22Rv1 (cell line): Measurements from ENCODE around the gene IPPK.

Source experiments
- CTCF ChIP-seq: fragments of 450-650 bp; IDR thresholded peaks from 2 replicates; pipeline ENCODE4 v1.5.1; 2017; ENCODE audit warnings: mild to moderate bottlenecking
- ZFX ChIP-seq: fragments of 450-650 bp; IDR thresholded peaks from 2 replicates; pipeline ENCODE4 v1.6.1; 2017; ENCODE audit warnings: antibody characterized with exemption, borderline replicate concordance

DNA sequence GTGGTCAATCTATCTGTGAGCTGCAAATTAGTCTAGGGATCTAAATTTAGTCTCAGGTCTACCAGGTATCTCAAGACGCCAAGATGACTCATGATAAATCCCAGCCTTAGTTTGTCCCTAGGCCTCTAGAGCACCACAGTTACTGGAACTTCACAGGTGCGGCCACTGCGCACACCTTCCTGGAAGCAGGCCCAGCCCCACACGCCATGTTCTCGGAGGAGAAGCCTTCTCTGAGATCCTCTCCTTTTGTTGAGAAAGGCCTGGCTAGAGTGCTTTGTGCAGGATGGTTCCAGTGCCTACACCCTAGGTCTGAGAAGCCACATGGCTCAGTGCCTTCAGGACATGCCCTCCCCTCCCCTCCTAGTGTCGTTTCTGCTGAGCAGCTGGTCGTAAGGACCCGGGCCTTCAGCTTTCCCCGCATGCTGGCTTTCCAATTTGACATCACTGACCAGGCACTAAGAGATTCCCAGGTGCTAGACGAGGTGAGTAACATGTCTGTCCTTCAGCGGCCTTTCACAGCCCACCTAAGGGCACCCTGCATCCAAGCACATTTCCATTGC lies 51.9 kb downstream of the IPPK start:
- TF ChIP-seq CTCF (no peak), ZFX (no peak)
